HG03095 (cell line): ENCODE results near the gene NME1.

Source experiments
- ATAC-seq: cut with Tn5 transposase; IDR thresholded peaks from one replicate; pipeline ENCODE4 v1.9.1; 2021; ENCODE audit warnings: moderate library complexity; ENCODE audit not compliant: unreplicated experiment

NME1 gene

DNA sequence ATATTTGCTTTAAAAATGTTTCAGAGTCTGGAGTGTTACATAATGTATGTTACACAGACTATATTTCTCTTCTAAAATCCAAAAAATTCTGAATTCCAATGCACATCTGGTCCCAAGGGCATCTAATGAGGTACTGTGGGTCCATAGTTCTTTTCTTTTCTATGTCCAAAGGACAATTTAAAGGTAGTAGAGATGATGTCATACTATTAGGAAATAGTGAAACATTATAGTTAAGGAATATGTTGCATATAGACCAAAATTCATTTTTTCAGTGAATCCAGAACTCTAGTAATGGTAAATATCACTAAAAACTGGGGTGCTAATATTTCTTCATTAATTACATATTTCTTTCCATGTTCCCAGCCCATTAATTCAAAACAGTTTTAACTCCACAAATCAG is 35.8 kb downstream of the NME1 start:
- no peak for ATAC-seq

- ATAC-seq, result no peak
Measured at GRCh38 chr17:51189628-51190027, 36.3 kb downstream of the NME1 start.

- ATAC-seq, result no peak
Measured at GRCh38 chr17:51191895-51192294, 38.5 kb downstream of the NME1 start.

GRCh38 chr17:51197754-51198153 is 44.4 kb downstream of the NME1 start:
- ATAC-seq, result no peak

DNA sequence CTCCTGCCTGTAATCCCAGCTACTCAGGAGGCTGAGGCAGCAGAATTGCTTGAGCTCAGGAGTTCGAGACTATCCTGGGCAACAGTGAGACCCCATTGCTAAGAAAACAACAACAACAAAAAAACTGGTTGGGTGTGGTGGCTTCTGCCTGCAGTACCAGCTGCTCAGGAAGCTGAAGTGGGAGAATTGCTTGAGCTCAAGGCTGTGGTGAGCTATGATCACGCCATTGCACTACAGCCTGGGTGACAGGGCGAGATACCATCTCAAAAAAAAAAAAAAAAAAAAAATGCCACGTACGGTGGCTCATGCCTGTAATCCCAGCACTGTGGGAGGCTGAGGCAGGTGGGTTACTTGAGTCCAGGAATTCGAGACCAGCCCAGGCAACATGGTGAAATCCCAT is 46.9 kb downstream of the NME1 start:
- ATAC-seq, result no peak

- no peak for ATAC-seq
Measured at GRCh38 chr17:51200846-51201245, 47.5 kb downstream of the NME1 start.

- ATAC-seq, result no peak
Measured at GRCh38 chr17:51203838-51204237, 50.5 kb downstream of the NME1 start.
